Dermis blood vessel endothelial cell (primary cell): ENCODE measurements around the gene CYB5R3. TPM values are rescaled to one million over a fixed set of nuclear protein-coding genes. Genes with fewer than 3 reads are reported as not detected.
A peak's percentile ranks its signal among the peaks of the same experiment; 100 is the strongest.

ENCODE experiments used
- DNase-seq: peaks from one replicate; pipeline ENCODE4 v3.0.0; 2010
- total RNA-seq: library from RNA; depleted of rRNA; stranded (reverse); fragments of >200 nt; gene quantifications from 2 replicates; pipeline ENCODE4 v1.2.3, GENCODE V29; 2014

Gene CYB5R3
- total RNA-seq, 1 donor from 2014 or later = 139 TPM

GRCh38 chr22:42645341-42645937, 3.8 kb downstream of the CYB5R3 start:
- peak; percentile 36 for DNase-seq

GRCh38 chr22:42644422-42645340, 4.5 kb downstream of the CYB5R3 start:
- peak; percentile 81 for DNase-seq

GRCh38 chr22:42643634-42644421, 5.4 kb downstream of the CYB5R3 start:
- DNase-seq = no peak

GRCh38 chr22:42642806-42643633, 6.2 kb downstream of the CYB5R3 start:
- DNase-seq = no peak

GRCh38 chr22:42641801-42642413, 7.3 kb downstream of the CYB5R3 start:
- no peak for DNase-seq

GRCh38 chr22:42639541-42640241, 9.5 kb downstream of the CYB5R3 start:
- no peak for DNase-seq

- DNase-seq = no peak
Observed at GRCh38 chr22:42637555-42637954, 11.6 kb downstream of the CYB5R3 start.

GRCh38 chr22:42636506-42636905, 12.7 kb downstream of the CYB5R3 start:
- DNase-seq = no peak

- peak; percentile 93 for DNase-seq
Observed at GRCh38 chr22:42635531-42635930, 13.7 kb downstream of the CYB5R3 start.

- no peak for DNase-seq
Observed at GRCh38 chr22:42633013-42633412, 16.2 kb downstream of the CYB5R3 start.

GRCh38 chr22:42632096-42632495, 17.1 kb downstream of the CYB5R3 start:
- DNase-seq = no peak

- DNase-seq = no peak
Observed at GRCh38 chr22:42630901-42631602, 18.1 kb downstream of the CYB5R3 start.

GRCh38 chr22:42630211-42630610, 19.0 kb downstream of the CYB5R3 start:
- no peak for DNase-seq

- DNase-seq = no peak
Observed at GRCh38 chr22:42627981-42628380, 21.2 kb downstream of the CYB5R3 start.

GRCh38 chr22:42626951-42627625, 22.1 kb downstream of the CYB5R3 start:
- DNase-seq = no peak

GRCh38 chr22:42626431-42626830, 22.8 kb downstream of the CYB5R3 start:
- no peak for DNase-seq

GRCh38 chr22:42625416-42625815, 23.8 kb downstream of the CYB5R3 start:
- DNase-seq = no peak

GRCh38 chr22:42624551-42625106, 24.6 kb downstream of the CYB5R3 start:
- DNase-seq = no peak

- no peak for DNase-seq
Observed at GRCh38 chr22:42623756-42624441, 25.3 kb downstream of the CYB5R3 start.
